ENCODE data around the gene AFP.

The AFP gene

GRCh38 chr4:73415807-73416238 is 20.2 kb upstream of the AFP start:
- no peak for DNase-seq

GRCh38 chr4:73416423-73417087 is 19.5 kb upstream of the AFP start:
- no peak for DNase-seq

- DNase-seq = no peak
Observed at GRCh38 chr4:73417342-73417741, 18.7 kb upstream of the AFP start.

- DNase-seq = no peak
Observed at GRCh38 chr4:73417973-73418372, 18.0 kb upstream of the AFP start.

- no peak for DNase-seq
Observed at GRCh38 chr4:73418677-73419076, 17.3 kb upstream of the AFP start.

GRCh38 chr4:73419106-73420038 is 16.6 kb upstream of the AFP start:
- no peak for DNase-seq

- no peak for DNase-seq
Observed at GRCh38 chr4:73420615-73421014, 15.4 kb upstream of the AFP start.

GRCh38 chr4:73421708-73422457 is 14.1 kb upstream of the AFP start:
- no peak for DNase-seq

GRCh38 chr4:73422458-73422752 is 13.6 kb upstream of the AFP start:
- DNase-seq = no peak

- no peak for DNase-seq
Observed at GRCh38 chr4:73423184-73423583, 12.8 kb upstream of the AFP start.

GRCh38 chr4:73426666-73427065 is 9.4 kb upstream of the AFP start:
- no peak for DNase-seq

- DNase-seq = no peak
Observed at GRCh38 chr4:73429118-73429517, 6.9 kb upstream of the AFP start.

GRCh38 chr4:73429826-73430587 is 6.0 kb upstream of the AFP start:
- DNase-seq = no peak

GRCh38 chr4:73431813-73432168 is 4.2 kb upstream of the AFP start:
- DNase-seq = no peak

- DNase-seq = no peak
Observed at GRCh38 chr4:73432169-73433000, 3.6 kb upstream of the AFP start.

GRCh38 chr4:73433140-73433539 is 2.9 kb upstream of the AFP start:
- no peak for DNase-seq

GRCh38 chr4:73434311-73434710 is 1.7 kb upstream of the AFP start:
- DNase-seq = no peak

GRCh38 chr4:73436674-73437557 is 895 bp downstream of the AFP start:
- no peak for DNase-seq

- DNase-seq = no peak
Observed at GRCh38 chr4:73437558-73437956, 1.5 kb downstream of the AFP start.

GRCh38 chr4:73438048-73438447 is 2.0 kb downstream of the AFP start:
- DNase-seq = no peak

GRCh38 chr4:73438582-73439215 is 2.7 kb downstream of the AFP start:
- DNase-seq = no peak

Measured in NCI-H2107 (cell line).